Panc1 (cell line): Measurements from ENCODE around the gene MS4A10. TPM values are rescaled to one million over a fixed set of nuclear protein-coding genes. Genes with fewer than 3 reads are reported as not detected.

Source experiments
- ATAC-seq: fragments of 200-7000 bp; cut with Tn5 transposase; 2 replicates; pipeline ENCODE4 v1.9.1; 2020; ENCODE audit warnings: mild to moderate bottlenecking, moderate library complexity
- BruUV-seq: library from RNA; stranded (reverse); fragments of 400-500 nt; replicated peaks from 2 replicates; lab custom pipeline; 2021; lab: Mats Ljungman, UMichigan
- CTCF ChIA-PET: fragments of 300-600 bp; sonication (Branson Sonifier 250); formaldehyde crosslinking; loops from one replicate; lab custom pipeline; 2022; ENCODE audit warnings: antibody characterized with exemption; lab: Charles Lee
- POLR2A ChIA-PET: fragments of 300-600 bp; sonication (Branson Sonifier 250); formaldehyde crosslinking; loops from one replicate; lab custom pipeline; 2022; ENCODE audit warnings: antibody characterized with exemption; lab: Charles Lee
- DNase-seq: peaks from one replicate; pipeline ENCODE4 v3.0.0-alpha.2; 2010; ENCODE audit warnings: low read depth, low spot score
- H3K27ac ChIP-seq: 2 replicates; pipeline ENCODE4 v1.5.1; 2011; ENCODE audit warnings: mild to moderate bottlenecking, low read length, inconsistent platforms
- H3K27me3 ChIP-seq: fragments of 200-500 bp; sonication (Bioruptor generic); 2 replicates; pipeline ENCODE4 v1.6.0; 2014; ENCODE audit warnings: low read length, inconsistent platforms; ENCODE audit not compliant: control insufficient read depth, insufficient read depth
- H3K36me3 ChIP-seq: fragments of 200-500 bp; sonication (Bioruptor generic); 2 replicates; pipeline ENCODE4 v1.5.1; 2014; ENCODE audit warnings: inconsistent platforms, mild to moderate bottlenecking, low read length, moderate library complexity; ENCODE audit not compliant: control insufficient read depth, insufficient read depth
- H3K4me1 ChIP-seq: 2 replicates; pipeline ENCODE4 v1.5.1; 2011; ENCODE audit warnings: inconsistent platforms, mild to moderate bottlenecking, low read length, moderate library complexity; ENCODE audit not compliant: control insufficient read depth, insufficient read depth
- H3K4me3 ChIP-seq, 2 experiments: 2 replicates each; pipeline ENCODE4 v1.5.1; 2011 to 2012; ENCODE audit warnings: low read depth in 2 of 2, low read length in 2 of 2, mild to moderate bottlenecking in 2 of 2, inconsistent platforms in 1 of 2, moderate library complexity in 1 of 2
- H3K9me3 ChIP-seq: fragments of 200-500 bp; sonication (Bioruptor generic); 2 replicates; pipeline ENCODE4 v1.5.1; 2014; ENCODE audit warnings: low read depth, mild to moderate bottlenecking, inconsistent platforms, low read length, moderate library complexity; ENCODE audit not compliant: control insufficient read depth, insufficient read depth
- POLR2AphosphoS5 ChIP-seq: IDR thresholded peaks from 2 replicates; pipeline ENCODE4 v1.6.1; 2012; ENCODE audit warnings: mild to moderate bottlenecking, low read depth, low read length, moderate library complexity
- SIN3A ChIP-seq: IDR thresholded peaks from 2 replicates; pipeline ENCODE4 v1.6.1; 2012; ENCODE audit warnings: low read depth, mild to moderate bottlenecking, low read length, moderate library complexity, borderline replicate concordance; ENCODE audit not compliant: insufficient read depth
- TCF7L2 ChIP-seq: IDR thresholded peaks from 2 replicates; pipeline ENCODE4 v1.6.1; 2011; ENCODE audit warnings: mild to moderate bottlenecking, low read depth, low read length, inconsistent platforms
- in situ Hi-C: cut with HindIII; loops from 2 replicates; pipeline ENCODE4 v1.10.0; 2016; ENCODE audit warnings: low sequenced_read_pairs, low pct_unique_long_range_greater_than_20kb
- intact Hi-C: fragments of 100-400 bp; cut with micrococcal nuclease; formaldehyde crosslinking; loops from one replicate; pipeline ENCODE4 v1.10.0; 2022; ENCODE audit not compliant: unreplicated experiment
- total RNA-seq: library from RNA; stranded (reverse); gene quantifications from one replicate; pipeline ENCODE4 v1.2.1, GENCODE V29; 2021; ENCODE audit not compliant: unreplicated experiment
- TF ChIP-seq, protein P1 (sequence below): fragments of 450-650 bp; IDR thresholded peaks from 2 replicates; pipeline ENCODE4 v1.5.1; 2017; ENCODE audit warnings: mild to moderate bottlenecking
- TF ChIP-seq, protein P2 (sequence below), 2 experiments: IDR thresholded peaks; 2 replicates each; pipeline ENCODE4 v1.6.1; 2011 to 2012; ENCODE audit warnings: low read depth in 2 of 2, control low read depth in 1 of 2, low read length in 1 of 2, mild to moderate bottlenecking in 1 of 2, moderate library complexity in 1 of 2; ENCODE audit not compliant: insufficient read depth in 1 of 2

The MS4A10 gene
- total RNA-seq, 1 experiment from 2014 or later, result not detected

DNA sequence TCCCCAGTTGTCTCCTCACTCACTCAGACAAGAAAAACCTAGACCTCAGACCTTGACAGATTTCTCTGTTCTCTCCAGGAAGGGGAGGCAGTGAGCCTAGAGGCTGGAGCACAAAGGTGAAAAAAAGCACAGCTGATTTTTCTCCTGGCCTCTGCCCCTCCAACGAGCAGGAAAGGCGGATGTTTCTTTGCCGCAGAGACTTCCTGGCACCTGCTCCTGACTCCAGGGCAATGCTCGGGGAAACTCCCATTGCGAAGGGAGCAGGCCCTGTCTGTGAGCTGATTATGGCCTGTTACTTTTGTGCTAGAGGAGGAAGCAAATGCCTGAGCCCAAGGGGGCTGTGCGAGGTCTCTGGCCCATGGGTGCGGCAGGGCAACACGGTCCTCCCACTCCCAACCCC, 25.4 kb downstream of the MS4A10 start:
- in situ Hi-C loops (no loop called here), intact Hi-C loops (no loop called here)
- ChIA-PET POLR2A (no interaction called here), CTCF (no interaction called here)
- DNase-seq (no peak), ATAC-seq (no peak)
- no TSS peak for BruUV-seq
- H3K36me3 ChIP-seq, result no peaks in the 10 kb centered on the region
- H3K4me3 ChIP-seq, result no peak overlapping the region
- no peaks in the 10 kb centered on the region for H3K27me3 ChIP-seq
- H3K9me3 ChIP-seq, result no peaks in the 10 kb centered on the region
- H3K27ac ChIP-seq, result no peak overlapping the region
- no peaks in the 10 kb centered on the region for H3K4me1 ChIP-seq
- TF ChIP-seq TCF7L2 (no peak), SIN3A (no peak), POLR2AphosphoS5 (no peak)
- TF ChIP-seq, protein P1, sequence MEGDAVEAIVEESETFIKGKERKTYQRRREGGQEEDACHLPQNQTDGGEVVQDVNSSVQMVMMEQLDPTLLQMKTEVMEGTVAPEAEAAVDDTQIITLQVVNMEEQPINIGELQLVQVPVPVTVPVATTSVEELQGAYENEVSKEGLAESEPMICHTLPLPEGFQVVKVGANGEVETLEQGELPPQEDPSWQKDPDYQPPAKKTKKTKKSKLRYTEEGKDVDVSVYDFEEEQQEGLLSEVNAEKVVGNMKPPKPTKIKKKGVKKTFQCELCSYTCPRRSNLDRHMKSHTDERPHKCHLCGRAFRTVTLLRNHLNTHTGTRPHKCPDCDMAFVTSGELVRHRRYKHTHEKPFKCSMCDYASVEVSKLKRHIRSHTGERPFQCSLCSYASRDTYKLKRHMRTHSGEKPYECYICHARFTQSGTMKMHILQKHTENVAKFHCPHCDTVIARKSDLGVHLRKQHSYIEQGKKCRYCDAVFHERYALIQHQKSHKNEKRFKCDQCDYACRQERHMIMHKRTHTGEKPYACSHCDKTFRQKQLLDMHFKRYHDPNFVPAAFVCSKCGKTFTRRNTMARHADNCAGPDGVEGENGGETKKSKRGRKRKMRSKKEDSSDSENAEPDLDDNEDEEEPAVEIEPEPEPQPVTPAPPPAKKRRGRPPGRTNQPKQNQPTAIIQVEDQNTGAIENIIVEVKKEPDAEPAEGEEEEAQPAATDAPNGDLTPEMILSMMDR, result no peak
- TF ChIP-seq, protein P2, sequence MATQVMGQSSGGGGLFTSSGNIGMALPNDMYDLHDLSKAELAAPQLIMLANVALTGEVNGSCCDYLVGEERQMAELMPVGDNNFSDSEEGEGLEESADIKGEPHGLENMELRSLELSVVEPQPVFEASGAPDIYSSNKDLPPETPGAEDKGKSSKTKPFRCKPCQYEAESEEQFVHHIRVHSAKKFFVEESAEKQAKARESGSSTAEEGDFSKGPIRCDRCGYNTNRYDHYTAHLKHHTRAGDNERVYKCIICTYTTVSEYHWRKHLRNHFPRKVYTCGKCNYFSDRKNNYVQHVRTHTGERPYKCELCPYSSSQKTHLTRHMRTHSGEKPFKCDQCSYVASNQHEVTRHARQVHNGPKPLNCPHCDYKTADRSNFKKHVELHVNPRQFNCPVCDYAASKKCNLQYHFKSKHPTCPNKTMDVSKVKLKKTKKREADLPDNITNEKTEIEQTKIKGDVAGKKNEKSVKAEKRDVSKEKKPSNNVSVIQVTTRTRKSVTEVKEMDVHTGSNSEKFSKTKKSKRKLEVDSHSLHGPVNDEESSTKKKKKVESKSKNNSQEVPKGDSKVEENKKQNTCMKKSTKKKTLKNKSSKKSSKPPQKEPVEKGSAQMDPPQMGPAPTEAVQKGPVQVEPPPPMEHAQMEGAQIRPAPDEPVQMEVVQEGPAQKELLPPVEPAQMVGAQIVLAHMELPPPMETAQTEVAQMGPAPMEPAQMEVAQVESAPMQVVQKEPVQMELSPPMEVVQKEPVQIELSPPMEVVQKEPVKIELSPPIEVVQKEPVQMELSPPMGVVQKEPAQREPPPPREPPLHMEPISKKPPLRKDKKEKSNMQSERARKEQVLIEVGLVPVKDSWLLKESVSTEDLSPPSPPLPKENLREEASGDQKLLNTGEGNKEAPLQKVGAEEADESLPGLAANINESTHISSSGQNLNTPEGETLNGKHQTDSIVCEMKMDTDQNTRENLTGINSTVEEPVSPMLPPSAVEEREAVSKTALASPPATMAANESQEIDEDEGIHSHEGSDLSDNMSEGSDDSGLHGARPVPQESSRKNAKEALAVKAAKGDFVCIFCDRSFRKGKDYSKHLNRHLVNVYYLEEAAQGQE (IDR thresholded peaks at IDR 0.05; ENCODE audit: insufficient read depth in 1 of 2, low read depth in 2 of 2, low read length in 1 of 2), result no peak

GRCh38 chr11:60813324-60813723, 28.2 kb downstream of the MS4A10 start:
- no TSS peak for BruUV-seq
- in situ Hi-C loops (no loop called here), intact Hi-C loops (no loop called here)
- DNase-seq (no peak), ATAC-seq (no peak; the same call in 1 of the 2 replicates)
- no peak overlapping the region for H3K27ac ChIP-seq
- no peak for TF ChIP-seq POLR2AphosphoS5
- no peak for TF ChIP-seq SIN3A
- no peak for TF ChIP-seq TCF7L2
- TF ChIP-seq, protein P2 (IDR thresholded peaks at IDR 0.05; ENCODE audit: insufficient read depth in 1 of 2, low read depth in 2 of 2, low read length in 1 of 2), result no peak
- TF ChIP-seq, protein P1, result no peak
- no peak overlapping the region for H3K4me3 ChIP-seq
- H3K4me1 ChIP-seq, result no peaks in the 10 kb centered on the region
- ChIA-PET POLR2A (no interaction called here), CTCF (no interaction called here)
- H3K9me3 ChIP-seq, result no peaks in the 10 kb centered on the region
- H3K36me3 ChIP-seq, result no peaks in the 10 kb centered on the region
- H3K27me3 ChIP-seq, result no peaks in the 10 kb centered on the region
